Activated CD4-positive, alpha-beta T cell treated with anti-CD3 and anti-CD28 coated beads, Interleukin-2, amount 50 U/mL, for 24 hours (primary cell): Measurements from ENCODE around the gene GNG7.
"Not testable (repeated sequence)": the region's sequence is repeated elsewhere in the genome, so short reads cannot be mapped to it uniquely, and the experiment has no call there.

Experiments used
- DNase-seq, 2 donors: peaks; one replicate each; pipeline ENCODE4 v3.0.0-alpha.2; 2020; ENCODE audit warnings: low read depth in 1 of 2, low spot score in 1 of 2

Gene GNG7

GRCh38 chr19:2518856-2519255, 183.6 kb downstream of the GNG7 start:
- DNase-seq, result not testable (repeated sequence)

GRCh38 chr19:2517881-2518601, 184.5 kb downstream of the GNG7 start:
- no peak for DNase-seq

GRCh38 chr19:2516727-2517126, 185.8 kb downstream of the GNG7 start:
- DNase-seq, result no peak

GRCh38 chr19:2514981-2515518, 187.4 kb downstream of the GNG7 start:
- DNase-seq, result no peak

GRCh38 chr19:2512523-2513431, 189.7 kb downstream of the GNG7 start:
- no peak for DNase-seq

- DNase-seq, result no peak
Observed at GRCh38 chr19:2511991-2512390, 190.5 kb downstream of the GNG7 start.

- no peak for DNase-seq
Observed at GRCh38 chr19:2511570-2511969, 190.9 kb downstream of the GNG7 start.

- DNase-seq, result no peak
Observed at GRCh38 chr19:2509096-2509495, 193.4 kb downstream of the GNG7 start.

- no peak for DNase-seq
Observed at GRCh38 chr19:2507109-2507508, 195.4 kb downstream of the GNG7 start.

GRCh38 chr19:2506656-2507055, 195.8 kb downstream of the GNG7 start:
- DNase-seq, result not testable (repeated sequence)

GRCh38 chr19:2503521-2504109, 198.9 kb downstream of the GNG7 start:
- peak; percentile 30 to 56 for DNase-seq

- DNase-seq, result no peak
Observed at GRCh38 chr19:2500841-2501261, 201.6 kb downstream of the GNG7 start.

GRCh38 chr19:2500156-2500555, 202.3 kb downstream of the GNG7 start:
- DNase-seq, result no peak

- DNase-seq, result no peak
Observed at GRCh38 chr19:2497186-2497585, 205.3 kb downstream of the GNG7 start.

- DNase-seq, result no peak
Observed at GRCh38 chr19:2495651-2496316, 206.7 kb downstream of the GNG7 start.

- DNase-seq, result no peak
Observed at GRCh38 chr19:2495130-2495641, 207.3 kb downstream of the GNG7 start.

GRCh38 chr19:2494447-2495129, 207.9 kb downstream of the GNG7 start:
- DNase-seq, result peak in 1 of 2 donors; percentile 32

- DNase-seq, result no peak
Observed at GRCh38 chr19:2494084-2494446, 208.4 kb downstream of the GNG7 start.

- not testable (repeated sequence) for DNase-seq
Observed at GRCh38 chr19:2493448-2493847, 209.0 kb downstream of the GNG7 start.

- DNase-seq, result no peak
Observed at GRCh38 chr19:2492870-2493269, 209.6 kb downstream of the GNG7 start.
